GM21619 (cell line): ENCODE results near the gene CNTD1.
A peak's percentile ranks its signal among the peaks of the same experiment; 100 is the strongest.
"Not testable (repeated sequence)": the region's sequence is repeated elsewhere in the genome, so short reads cannot be mapped to it uniquely, and the experiment has no call there.

Experiments
- ATAC-seq: cut with Tn5 transposase; IDR thresholded peaks from one replicate; pipeline ENCODE4 v1.9.1; 2021; ENCODE audit not compliant: unreplicated experiment

The CNTD1 gene, protein sequence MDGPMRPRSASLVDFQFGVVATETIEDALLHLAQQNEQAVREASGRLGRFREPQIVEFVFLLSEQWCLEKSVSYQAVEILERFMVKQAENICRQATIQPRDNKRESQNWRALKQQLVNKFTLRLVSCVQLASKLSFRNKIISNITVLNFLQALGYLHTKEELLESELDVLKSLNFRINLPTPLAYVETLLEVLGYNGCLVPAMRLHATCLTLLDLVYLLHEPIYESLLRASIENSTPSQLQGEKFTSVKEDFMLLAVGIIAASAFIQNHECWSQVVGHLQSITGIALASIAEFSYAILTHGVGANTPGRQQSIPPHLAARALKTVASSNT

DNA sequence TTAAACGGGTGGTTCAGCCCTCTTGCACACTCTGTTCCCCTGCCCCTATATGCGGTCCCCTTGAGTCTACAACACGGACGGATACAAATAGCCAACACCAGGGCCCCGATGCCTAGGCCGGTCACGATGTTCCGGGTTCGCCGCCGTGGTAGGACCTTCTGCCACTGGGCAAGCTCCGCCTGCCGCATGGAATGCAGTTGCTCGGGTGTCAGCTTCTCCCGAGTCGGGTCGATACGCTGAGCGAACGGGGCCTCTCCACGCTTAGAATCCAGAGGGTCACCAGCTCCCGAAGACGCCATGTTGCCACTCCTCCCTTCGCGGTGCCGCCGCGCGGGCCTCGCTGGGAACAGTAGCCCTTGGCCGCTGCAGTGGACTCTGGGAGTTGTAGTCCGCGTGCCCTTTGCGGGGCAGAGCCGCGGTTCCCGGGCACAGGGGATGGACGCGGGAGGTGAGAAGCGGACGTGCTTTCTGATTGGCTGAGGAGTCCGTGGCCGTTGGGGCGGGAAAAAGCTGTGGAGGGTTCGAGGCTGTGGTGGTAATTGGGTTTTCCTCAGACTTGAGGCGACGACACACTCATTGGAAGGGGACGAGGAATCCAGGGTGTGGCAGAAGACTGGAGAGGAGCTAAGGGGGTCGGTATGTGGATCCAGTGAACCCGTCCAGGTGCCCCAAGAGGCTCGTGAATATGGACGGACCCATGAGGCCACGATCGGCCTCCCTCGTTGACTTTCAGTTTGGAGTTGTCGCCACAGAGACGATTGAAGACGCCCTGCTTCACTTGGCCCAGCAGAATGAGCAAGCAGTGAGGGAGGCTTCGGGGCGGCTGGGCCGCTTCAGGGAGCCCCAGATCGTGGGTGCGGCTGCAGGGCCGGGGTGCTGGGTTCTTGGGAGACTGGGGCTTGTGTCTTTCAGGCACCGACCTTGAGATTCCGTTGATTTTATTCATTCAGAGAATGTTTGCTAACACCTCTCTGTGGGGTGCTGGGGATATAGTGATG lies at the start of gene CNTD1, which contains the start of gene COA3:
TSS of gene CNTD1 (plus strand) at position 479 of the 998 bp plus-strand sequence. CDS start at position 686, 207 bp downstream.
TSS of gene COA3 (minus strand) at position 322 of the 998 bp plus-strand sequence. CDS start at position 299, 23 bp downstream.
- peak; percentile 86 for ATAC-seq

DNA sequence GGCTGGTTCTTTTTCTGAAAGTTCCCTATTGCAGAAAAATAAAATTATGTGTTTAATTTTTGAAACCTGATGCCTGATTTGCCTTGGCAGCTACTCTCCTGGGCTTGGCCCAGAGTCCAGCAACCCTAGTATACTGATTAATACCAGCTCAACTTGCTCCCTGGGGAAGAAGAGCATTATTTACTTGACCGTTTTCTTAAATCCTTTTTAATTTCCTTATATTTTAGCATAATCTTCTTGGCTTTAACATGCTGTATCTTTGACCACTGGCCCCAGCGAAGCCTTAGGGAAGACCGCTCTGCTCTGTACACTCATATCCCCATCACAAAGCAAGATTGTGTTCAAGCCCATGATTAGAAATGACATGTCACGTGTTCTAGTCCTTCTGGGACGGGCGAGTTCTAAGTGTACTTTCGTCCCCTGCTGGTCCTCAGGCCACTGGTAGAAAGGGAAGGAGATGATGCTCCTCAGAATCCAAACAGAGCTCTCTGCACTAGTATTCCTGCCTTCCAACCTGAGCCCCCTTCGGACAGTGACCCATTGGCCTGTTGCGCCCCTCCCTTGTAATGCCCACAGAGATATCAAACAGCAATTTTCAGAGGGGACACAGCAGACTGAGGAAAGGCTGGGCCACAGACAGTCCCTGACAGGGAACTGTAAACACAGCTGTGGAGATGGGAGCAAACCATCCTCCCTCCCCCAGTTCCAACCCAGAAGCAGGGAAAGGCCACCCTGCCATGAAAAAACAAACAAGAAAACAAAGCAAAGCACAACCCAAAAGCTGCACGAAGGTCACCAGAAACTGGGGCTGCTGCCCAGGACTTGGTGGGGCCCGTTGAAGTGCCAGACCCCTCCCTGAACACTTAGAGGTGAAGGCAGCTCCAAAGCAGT lies 49.5 kb upstream of the CNTD1 start:
- ATAC-seq, result no peak

DNA sequence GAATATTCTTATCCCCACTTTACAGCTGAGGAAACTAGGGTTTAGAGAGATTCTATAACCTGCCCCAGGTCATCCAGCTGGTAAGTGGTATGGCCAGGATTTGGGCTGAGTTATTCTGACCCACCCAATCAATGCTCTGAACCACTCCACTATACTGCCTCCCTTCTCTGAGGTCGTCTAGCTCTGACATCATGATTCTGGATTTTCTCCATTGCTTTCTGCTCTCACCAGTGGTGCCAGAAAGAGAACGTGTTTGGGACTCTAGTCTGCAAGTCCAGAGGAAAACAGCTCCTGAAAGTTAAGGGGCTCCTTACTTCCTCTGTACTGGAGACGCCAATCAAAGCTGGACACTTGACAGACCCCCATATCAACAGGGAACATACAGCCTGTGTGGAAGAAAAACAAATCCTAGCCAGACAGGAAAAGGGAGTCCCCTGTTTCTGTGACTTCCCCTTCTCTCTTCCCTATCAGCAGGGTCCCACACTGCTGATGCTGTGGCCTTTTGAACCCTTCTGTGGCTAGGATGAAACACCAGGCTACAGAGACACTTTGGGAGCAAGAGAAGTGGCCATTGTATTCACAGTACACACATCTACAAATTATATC lies 47.8 kb upstream of the CNTD1 start:
- ATAC-seq, result no peak

DNA sequence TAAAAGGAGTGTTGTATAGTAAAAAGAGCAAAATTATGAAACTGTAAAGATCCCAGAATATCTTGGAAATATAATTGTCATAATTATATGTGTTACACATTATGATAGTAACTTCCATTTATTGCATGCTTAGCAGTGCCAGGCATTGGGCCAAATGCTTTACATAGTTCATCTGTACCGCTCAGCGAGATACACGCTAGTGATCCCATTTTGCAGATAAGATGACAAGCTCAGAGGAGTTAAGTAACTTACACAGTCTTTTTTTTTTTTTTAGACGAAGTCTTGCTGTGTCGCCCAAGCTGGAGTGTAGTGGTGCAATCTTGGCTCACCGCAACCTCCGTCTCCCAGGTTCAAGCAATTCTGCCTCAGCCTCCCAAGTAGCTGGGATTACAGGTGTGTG lies 47.0 kb upstream of the CNTD1 start:
- ATAC-seq, result no peak

DNA sequence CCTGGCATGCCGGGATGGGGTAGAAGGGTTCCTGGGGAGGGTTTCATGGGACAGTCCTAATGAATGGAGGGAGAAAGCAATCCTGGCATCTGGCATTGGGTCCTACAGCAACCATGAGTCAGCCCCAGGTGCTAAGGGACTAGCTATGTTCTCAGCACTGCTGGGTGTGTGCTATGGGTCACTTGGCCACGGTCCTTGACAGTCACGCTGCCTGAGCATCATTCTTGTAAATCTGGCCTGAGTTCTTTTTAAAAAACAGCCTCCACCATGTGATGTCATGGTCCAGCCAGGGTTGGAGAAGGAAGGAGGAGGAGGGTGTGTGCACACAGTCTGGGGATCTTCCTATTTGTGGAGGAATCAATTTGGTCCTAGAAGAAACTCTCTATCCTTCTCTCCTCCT lies 43.9 kb upstream of the CNTD1 start:
- no peak for ATAC-seq

DNA sequence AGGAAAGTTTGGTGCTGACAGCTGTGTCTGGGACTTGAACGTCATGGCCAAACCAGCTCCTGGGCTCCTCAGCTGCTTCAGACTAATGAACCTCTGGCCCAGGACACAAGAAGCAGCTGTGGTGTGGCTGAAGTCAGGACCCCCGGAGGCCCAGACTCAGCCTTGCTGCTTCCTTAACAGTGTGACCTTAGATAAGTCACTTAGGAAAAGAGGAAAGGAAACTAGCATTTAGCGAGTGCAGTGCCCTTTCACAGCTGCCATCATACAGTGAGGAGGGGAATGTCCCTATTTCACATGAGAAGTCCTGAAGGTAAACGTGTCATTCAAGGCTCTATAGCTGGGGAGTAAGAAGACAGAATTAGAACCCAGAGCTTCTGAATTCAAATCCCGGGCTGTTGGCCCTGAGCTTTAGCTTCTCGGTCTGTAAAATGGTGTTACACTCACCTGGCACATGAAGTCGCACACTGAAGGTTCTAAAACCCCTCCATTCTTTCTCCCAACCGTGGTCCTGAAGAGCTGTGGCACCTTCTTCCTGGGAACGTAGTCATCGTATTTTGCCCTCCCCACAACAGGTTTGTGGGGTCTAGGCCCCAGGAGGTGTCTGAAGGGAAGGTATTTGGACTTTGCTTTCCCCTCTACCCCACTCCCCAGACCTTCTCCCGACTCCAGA lies 38.5 kb upstream of the CNTD1 start:
- peak; percentile 76 for ATAC-seq

DNA sequence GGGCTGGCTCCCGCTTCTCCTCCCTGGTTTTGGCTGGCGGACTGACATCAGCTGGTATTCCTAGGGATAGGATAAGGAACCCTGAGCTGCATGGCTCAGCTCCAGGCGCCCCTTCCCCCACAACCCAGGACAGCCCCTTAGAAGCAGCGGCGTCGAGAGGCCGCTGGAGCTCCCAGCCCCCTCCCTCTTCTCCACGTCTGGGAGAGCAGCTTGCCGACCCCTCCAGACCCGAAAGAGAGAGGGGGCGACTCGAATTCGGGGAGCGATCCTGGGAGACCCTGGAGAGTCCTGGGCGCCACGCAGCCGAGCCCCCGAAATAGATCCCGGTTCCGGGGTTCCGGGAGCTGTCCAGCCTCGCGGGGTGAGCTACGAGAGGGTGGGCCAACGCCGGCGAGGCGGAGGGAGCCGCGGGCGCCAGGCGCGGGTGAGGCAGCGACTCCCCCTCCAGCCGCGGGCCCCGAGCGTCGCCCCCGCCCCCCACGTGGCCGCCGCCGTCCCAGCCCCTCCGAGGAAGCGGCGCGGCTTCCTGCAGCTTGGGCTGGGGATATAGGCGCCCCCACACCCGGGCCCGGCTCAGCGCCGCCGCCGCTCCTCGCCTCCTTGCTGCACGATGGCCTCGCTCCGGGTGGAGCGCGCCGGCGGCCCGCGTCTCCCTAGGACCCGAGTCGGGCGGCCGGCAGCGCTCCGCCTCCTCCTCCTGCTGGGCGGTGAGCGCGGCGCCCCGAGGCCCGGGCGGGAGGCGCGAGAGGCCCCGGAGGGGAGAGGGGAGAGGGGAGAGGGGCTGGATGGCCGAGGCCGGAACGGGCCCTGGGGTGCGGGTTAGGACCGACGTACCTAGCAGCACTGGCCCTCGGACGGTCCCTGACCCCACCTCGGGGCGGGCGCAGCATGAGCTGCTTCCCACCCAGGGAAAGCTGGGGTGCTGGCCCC lies 37.7 kb upstream of the CNTD1 start, which contains the start of gene RAMP2:
TSS of gene RAMP2 (plus strand) at position 576 of the 930 bp plus-strand sequence. CDS start at position 611, 35 bp downstream.
- ATAC-seq, result no peak

DNA sequence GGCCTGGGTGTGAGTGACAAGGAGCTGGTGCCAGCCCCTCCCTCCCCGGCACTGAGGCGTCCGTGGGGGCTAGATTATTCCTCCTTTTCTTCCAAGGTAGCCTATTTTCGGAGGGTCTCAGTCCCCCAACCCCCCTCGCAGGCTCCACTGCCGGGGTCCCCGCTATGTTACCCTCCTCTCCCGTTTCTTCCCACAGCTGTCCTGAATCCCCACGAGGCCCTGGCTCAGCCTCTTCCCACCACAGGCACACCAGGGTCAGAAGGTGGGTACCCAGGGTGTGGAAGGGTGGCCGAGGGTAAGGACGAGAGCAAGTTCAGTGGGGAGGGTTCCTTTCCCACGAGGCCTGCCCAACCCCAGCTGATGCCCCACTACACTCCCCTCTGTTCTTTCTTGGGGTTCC lies 37.0 kb upstream of the CNTD1 start:
- ATAC-seq, result no peak

DNA sequence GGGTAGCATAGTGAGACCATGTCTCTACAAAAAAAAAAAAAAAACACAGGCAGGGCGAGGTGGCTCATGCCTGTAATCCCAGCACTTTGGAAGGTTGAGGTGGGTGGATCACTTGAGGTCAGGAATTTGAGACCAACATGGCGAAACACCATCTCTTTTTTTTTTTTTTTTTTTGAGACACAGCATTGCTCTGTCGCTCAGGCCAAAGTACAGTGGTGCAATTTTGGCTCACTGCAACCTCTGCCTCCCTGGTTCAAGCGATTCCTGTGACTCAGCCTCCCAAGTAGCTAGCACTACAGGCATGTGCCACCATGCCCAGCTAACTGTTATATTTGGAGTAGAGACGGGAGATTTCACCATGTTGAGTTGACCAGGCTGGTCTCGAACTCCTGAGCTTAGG lies 32.5 kb upstream of the CNTD1 start:
- no peak for ATAC-seq

DNA sequence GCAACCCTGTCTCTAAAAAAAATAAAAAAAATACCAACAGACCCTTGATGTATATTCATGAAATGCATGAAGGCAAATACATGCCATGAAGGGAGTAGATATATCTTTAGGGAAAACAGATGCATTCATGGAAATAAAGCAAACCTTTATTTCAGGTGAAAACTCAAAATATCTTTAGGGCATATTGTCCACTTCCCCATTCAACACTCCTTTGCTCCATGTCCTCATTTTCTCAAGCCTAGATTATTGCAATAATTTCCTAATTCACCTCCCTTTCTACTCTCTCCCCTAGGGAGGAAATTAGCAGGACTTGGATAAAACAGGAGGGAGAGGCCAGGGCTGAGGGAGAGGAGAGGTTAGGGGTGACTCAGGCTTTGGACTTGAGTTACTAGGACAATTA lies 31.1 kb upstream of the CNTD1 start:
- no peak for ATAC-seq

DNA sequence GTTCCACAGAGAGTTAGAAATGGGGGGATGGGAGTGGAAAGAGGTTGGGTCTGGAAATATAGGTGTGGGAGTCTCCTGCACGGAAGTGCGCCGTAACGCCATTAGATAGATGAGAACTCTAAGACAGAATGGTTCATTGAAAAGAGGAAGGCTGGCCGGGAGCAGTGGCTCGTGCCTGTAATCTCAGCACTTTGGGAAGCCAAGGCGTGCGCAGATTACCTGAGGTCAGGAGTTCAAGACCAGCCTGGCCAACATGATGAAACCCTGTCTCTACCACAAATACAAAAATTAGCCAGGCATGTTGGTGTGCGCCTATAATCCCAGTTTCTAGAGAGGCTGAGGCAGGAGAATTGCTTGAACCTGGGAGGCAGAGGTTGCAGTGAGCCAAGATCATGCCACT lies 30.7 kb upstream of the CNTD1 start:
- not testable (repeated sequence) for ATAC-seq

DNA sequence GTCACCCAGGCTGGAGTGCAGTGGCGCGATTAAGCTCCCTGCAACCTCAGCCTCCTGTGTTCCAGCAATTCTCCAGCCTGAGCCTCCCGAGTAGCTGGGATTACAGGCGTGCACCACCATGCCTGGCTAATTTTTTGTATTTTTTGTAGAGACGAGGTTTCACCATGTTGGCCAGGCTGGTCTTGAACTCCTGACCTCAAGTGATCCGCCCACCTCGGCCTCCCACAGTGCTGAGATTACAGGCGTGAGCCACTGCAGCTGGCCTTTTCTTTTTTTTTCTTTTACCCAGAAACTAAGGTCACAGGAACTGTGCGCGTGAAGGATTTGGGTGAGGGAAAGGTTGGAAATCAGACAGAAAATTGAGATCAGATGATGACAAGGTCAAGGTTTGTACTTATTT lies 28.7 kb upstream of the CNTD1 start:
- ATAC-seq, result not testable (repeated sequence)

DNA sequence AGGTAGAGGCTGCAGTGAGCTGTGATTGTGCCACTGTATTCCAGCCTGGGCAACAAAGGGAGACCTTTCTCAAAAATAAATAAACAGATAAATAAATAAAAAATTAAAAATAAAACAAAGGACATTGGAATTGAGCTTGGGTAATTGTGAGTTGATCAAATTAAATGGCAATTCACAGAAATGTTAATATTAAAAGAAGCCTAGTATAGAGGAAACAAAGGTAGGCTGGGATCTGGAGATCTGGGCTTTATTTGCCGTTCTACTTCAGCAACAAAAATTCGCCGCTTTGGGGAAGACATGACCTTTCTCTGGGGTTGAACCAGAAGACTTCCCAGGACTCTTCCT lies 25.7 kb upstream of the CNTD1 start:
- ATAC-seq, result no peak

DNA sequence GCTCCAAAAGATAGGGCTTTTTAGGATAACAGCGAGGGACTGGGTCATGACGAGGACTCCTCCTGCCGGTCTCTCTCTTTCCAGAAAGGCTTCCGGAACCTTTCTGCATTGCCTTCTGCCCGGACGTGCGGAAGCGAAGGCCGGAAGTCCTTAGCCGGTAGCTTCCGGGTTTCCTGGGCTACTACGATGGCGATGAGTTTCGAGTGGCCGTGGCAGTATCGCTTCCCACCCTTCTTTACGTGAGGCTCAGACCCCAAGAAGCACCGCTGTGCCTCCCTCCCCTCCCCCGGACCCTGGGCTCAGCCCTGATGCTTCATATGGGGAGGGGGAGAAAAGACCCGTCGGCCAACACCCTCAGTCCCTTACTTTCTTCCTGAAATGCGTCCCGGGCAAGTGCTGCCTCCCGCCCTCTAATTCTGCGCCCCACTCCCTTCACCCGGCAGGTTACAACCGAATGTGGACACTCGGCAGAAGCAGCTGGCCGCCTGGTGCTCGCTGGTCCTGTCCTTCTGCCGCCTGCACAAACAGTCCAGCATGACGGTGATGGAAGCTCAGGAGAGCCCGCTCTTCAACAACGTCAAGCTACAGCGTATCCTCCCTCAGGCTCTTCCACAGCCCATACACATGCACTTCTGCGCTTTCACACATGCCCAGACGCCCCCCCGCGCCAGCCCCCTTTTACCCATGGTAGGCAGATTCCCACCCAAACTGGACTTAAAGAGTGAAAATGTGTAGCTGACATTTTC lies 25.2 kb upstream of the CNTD1 start, which contains the start of gene VPS25:
TSS of gene VPS25 (plus strand) at position 160 of the 746 bp plus-strand sequence. CDS start at position 187, 27 bp downstream.
- peak; percentile 69 for ATAC-seq

DNA sequence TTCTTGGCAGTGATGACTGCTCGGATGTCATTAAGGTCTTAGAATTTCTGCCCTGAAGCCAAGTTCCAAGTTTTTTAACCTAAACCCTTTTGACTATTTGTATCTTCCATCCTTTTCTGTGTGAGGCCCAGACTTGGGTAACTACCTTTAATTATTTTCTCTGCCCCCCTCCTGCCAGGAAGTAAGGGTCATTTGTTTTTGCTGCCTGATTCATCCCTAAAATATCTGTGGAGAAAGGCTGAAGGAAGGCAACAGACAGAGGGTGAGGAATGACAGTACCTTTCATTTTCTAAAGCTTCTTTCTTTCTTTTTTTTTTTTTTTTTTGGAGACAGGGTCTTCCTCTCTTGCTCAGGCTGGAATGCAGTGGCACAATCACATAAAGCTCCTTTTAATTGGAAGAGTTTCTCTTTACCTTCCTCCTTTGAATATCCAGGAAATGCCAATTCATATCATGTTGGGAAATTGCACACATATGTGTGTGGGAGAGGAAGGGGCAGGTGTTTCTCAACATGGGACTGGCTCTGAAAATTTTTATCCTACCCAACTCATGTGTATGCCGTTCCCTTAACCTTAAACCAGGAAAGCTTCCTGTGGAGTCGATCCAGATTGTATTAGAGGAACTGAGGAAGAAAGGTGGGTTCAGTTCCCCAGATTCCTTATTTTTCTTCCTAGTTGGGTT lies 24.5 kb upstream of the CNTD1 start:
- ATAC-seq, result no peak

DNA sequence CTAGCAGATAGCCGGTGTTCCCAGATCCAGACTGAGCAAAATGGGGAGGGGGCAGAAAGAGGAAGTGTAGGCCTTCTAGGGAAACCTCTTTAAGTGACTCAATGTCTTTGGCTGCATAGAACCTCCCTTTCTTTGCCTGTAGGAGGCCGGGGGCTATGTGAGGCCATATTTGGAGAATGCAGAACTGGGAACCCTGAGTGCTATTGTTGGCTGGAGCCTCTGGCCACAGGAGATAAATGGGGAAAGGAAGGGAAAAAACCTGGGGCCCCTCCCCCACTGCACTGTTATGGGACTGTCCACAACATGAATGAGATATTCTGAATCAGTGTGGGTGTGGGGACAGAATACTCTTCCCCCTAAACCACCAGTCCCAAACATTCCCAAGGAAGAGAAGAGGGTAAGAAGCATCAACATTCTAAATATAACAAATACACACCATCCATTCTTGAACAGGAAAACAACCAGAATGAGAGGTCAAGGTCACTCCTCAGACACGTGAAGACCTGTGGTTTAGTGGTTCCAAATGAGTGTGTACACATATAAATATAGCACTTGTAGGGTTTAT lies 23.0 kb upstream of the CNTD1 start:
- ATAC-seq, result no peak

DNA sequence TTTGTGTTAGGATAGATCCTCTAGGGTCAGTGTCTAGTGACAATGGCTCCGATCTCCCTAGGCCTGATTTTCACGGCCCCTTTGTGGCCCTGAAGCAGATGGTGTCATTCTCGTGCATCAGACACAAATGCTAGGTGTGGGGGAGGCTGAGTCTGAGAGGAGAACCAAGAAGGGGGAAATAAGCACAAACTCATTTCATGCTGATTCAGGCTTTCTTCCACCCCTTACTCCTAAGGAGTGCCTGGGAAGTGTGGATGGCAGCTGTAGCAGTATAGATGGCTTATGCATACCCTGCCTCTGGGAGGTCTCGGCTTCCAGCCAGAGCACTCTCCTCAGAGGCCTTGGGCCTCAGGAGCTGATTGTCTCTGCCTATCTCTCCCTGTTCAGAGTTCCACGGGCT lies 20.1 kb upstream of the CNTD1 start:
- ATAC-seq, result no peak
